ENCODE results near the gene SPRN.
"Not testable (repeated sequence)": the region's sequence is repeated elsewhere in the genome, so short reads cannot be mapped to it uniquely, and the experiment has no call there.

Gene SPRN

GRCh38 chr10:133405272-133405671, 19.2 kb downstream of the SPRN start:
- DNase-seq = no peak

- no peak for DNase-seq
Observed at GRCh38 chr10:133403784-133404183, 20.6 kb downstream of the SPRN start.

GRCh38 chr10:133403359-133403758, 21.1 kb downstream of the SPRN start:
- no peak for DNase-seq

- DNase-seq = no peak
Observed at GRCh38 chr10:133401981-133402725, 22.3 kb downstream of the SPRN start.

- no peak for DNase-seq
Observed at GRCh38 chr10:133401500-133401899, 22.9 kb downstream of the SPRN start.

GRCh38 chr10:133400624-133401424, 23.6 kb downstream of the SPRN start:
- DNase-seq = no peak

- DNase-seq = no peak
Observed at GRCh38 chr10:133399123-133399601, 25.3 kb downstream of the SPRN start.

GRCh38 chr10:133397938-133398337, 26.5 kb downstream of the SPRN start:
- no peak for DNase-seq

- no peak for DNase-seq
Observed at GRCh38 chr10:133396035-133396624, 28.3 kb downstream of the SPRN start.

GRCh38 chr10:133394801-133395221, 29.6 kb downstream of the SPRN start:
- DNase-seq = no peak

GRCh38 chr10:133394064-133394663, 30.3 kb downstream of the SPRN start, which contains the start of gene MTG1:
Gene MTG1, plus strand, starts transcription at chr10:133394157. Its CDS starts 64 bp downstream, at chr10:133394221.
- peak; percentile 96 for DNase-seq

GRCh38 chr10:133393401-133394063, 30.9 kb downstream of the SPRN start:
- DNase-seq = no peak

GRCh38 chr10:133391761-133392518, 32.5 kb downstream of the SPRN start:
- no peak for DNase-seq

- no peak for DNase-seq
Observed at GRCh38 chr10:133391249-133391635, 33.2 kb downstream of the SPRN start.

GRCh38 chr10:133390597-133391248, 33.7 kb downstream of the SPRN start:
- DNase-seq = no peak

- no peak for DNase-seq
Observed at GRCh38 chr10:133388973-133389818, 35.2 kb downstream of the SPRN start.

GRCh38 chr10:133388236-133388972, 36.0 kb downstream of the SPRN start:
- DNase-seq = no peak

GRCh38 chr10:133386951-133387350, 37.5 kb downstream of the SPRN start:
- not testable (repeated sequence) for DNase-seq

GRCh38 chr10:133385214-133385613, 39.2 kb downstream of the SPRN start:
- DNase-seq = no peak

All from stimulated activated CD4-positive, alpha-beta T cell treated with anti-CD3 and anti-CD28 coated beads, Interleukin-12 subunit alpha, Interleukin-12 subunit beta, amount 100 ng/mL, for 4 hours (primary cell).